Measurements from ENCODE around the gene ZNRF3. TPM values are rescaled to one million over a fixed set of nuclear protein-coding genes. Genes with fewer than 3 reads are reported as not detected.

ZNRF3 gene
- total RNA-seq, 1 experiment from 2014 or later = 8.1 TPM

DNA sequence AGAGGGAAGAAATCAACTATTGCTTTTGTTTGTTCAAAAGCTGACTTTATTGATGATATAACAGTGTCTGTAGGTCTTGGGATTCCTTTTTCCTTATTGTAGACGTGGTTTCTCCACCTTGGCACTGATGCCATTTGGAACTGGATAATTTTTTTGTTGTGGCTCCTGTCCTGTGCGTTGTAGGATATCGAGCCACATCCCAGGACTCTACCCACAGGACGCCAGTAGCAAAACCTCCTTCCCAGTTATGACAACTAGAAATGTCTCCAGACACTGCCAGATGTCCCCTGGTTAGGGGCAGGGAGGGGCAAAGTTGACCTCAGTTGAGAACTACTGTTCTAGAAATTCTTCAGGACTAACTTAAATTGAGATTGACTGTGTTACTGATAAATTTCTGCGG lies 45.8 kb downstream of the ZNRF3 start:
- Histone ChIP-seq H3K27me3 (ENCODE audit: low read length) (no peaks in the 10 kb centered on the region), H3K9ac (ENCODE audit: low read length) (no peak overlapping the region), H3K9me2 (replicated peaks; ENCODE audit: low read length) (no peaks in the 10 kb centered on the region), H3K4me2 (ENCODE audit: low read length) (no peak overlapping the region), H3K36me3 (ENCODE audit: low read depth, low read length) (no peaks in the 10 kb centered on the region), H3K9me3 (ENCODE audit: low read length) (no peaks in the 10 kb centered on the region), H3K27ac (ENCODE audit: low read length) (no peak overlapping the region), H3K4me1 (ENCODE audit: insufficient read depth, low read length) (no peaks in the 10 kb centered on the region), H3F3A (ENCODE audit: low read length, unreplicated experiment) (no peaks in the 10 kb centered on the region), H3K4me3 (ENCODE audit: low read length) (no peak overlapping the region), H2AFZ (ENCODE audit: low read length) (no peak overlapping the region), H4K20me1 (ENCODE audit: low read length) (no peaks in the 10 kb centered on the region), H3K79me2 (ENCODE audit: low read length) (peaks cover 4% of the 10 kb centered on the region; the same call in 1 of the 2 replicates)
- ChIA-PET POLR2A (ENCODE audit: unreplicated experiment) (no interaction called here), CTCF (no interaction called here)
- no TSS peak for BruUV-seq (replicated peaks)
- TF ChIP-seq, protein P1, sequence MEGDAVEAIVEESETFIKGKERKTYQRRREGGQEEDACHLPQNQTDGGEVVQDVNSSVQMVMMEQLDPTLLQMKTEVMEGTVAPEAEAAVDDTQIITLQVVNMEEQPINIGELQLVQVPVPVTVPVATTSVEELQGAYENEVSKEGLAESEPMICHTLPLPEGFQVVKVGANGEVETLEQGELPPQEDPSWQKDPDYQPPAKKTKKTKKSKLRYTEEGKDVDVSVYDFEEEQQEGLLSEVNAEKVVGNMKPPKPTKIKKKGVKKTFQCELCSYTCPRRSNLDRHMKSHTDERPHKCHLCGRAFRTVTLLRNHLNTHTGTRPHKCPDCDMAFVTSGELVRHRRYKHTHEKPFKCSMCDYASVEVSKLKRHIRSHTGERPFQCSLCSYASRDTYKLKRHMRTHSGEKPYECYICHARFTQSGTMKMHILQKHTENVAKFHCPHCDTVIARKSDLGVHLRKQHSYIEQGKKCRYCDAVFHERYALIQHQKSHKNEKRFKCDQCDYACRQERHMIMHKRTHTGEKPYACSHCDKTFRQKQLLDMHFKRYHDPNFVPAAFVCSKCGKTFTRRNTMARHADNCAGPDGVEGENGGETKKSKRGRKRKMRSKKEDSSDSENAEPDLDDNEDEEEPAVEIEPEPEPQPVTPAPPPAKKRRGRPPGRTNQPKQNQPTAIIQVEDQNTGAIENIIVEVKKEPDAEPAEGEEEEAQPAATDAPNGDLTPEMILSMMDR (conservative IDR thresholded peaks at IDR 0.05; ENCODE audit: low read depth, low read length) = no peak
- TF ChIP-seq EZH2phosphoT487 (IDR thresholded peaks at IDR 0.05; ENCODE audit: borderline replicate concordance, low read length) (no peak), EZH2 (IDR thresholded peaks at IDR 0.05; ENCODE audit: low read length, unreplicated experiment) (no peak)
- ATAC-seq (no peak), DNase-seq (no peak)
- intact Hi-C loops (cut with micrococcal nuclease) = no loop called here

DNA sequence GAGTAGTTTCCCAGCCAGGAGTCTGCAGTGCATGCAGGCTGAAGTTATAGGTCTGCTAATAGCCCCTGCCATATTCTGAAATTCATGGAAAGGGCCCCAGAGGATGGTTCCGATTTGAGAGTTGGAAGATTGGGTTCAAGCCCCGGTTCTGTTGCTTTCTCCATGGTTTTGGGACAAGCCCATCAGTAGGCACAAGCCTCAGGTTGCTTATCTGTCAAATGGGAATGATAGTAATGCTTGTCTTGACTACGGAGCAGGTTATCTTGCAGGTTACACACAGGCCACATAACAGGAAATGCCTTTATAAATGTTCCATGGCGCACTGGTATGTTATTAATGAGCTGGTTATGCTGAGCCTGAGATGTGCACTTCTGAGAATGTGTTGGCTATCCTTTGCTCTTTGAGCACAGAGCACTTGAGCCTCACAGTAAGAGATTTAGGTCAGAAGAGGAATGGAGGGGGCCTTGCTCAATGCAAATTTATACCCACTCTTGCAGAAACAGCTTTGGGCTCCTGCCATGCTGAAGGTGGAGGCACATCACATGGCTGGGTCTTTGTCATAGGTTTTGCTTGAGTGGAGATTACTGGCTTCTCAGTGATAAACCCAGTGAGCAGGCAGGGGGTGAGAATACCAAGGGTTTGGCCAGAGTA lies 47.1 kb downstream of the ZNRF3 start:
- POLR2A ChIA-PET (ENCODE audit: unreplicated experiment) = no interaction called here
- Histone ChIP-seq H4K20me1 (ENCODE audit: low read length) (no peaks in the 10 kb centered on the region), H3K36me3 (ENCODE audit: low read depth, low read length) (no peaks in the 10 kb centered on the region), H2AFZ (ENCODE audit: low read length) (no peak overlapping the region), H3K79me2 (ENCODE audit: low read length) (peaks cover 4% of the 10 kb centered on the region; the same call in 1 of the 2 replicates), H3K9me2 (replicated peaks; ENCODE audit: low read length) (no peaks in the 10 kb centered on the region), H3K9ac (ENCODE audit: low read length) (no peak overlapping the region), H3K4me2 (ENCODE audit: low read length) (no peak overlapping the region), H3K27me3 (ENCODE audit: low read length) (no peaks in the 10 kb centered on the region), H3F3A (ENCODE audit: low read length, unreplicated experiment) (no peaks in the 10 kb centered on the region), H3K27ac (ENCODE audit: low read length) (no peak overlapping the region), H3K4me3 (ENCODE audit: low read length) (no peak overlapping the region), H3K4me1 (ENCODE audit: insufficient read depth, low read length) (no peaks in the 10 kb centered on the region), H3K9me3 (ENCODE audit: low read length) (no peaks in the 10 kb centered on the region)
- BruUV-seq (replicated peaks) = no TSS peak
- DNase-seq (no peak), ATAC-seq (no peak)
- no peak for TF ChIP-seq EZH2 (IDR thresholded peaks at IDR 0.05; ENCODE audit: low read length, unreplicated experiment)
- TF ChIP-seq, protein P1 (conservative IDR thresholded peaks at IDR 0.05; ENCODE audit: low read depth, low read length) = no peak
- intact Hi-C loops (cut with micrococcal nuclease) = no loop called here
- CTCF ChIA-PET = no interaction called here

DNA sequence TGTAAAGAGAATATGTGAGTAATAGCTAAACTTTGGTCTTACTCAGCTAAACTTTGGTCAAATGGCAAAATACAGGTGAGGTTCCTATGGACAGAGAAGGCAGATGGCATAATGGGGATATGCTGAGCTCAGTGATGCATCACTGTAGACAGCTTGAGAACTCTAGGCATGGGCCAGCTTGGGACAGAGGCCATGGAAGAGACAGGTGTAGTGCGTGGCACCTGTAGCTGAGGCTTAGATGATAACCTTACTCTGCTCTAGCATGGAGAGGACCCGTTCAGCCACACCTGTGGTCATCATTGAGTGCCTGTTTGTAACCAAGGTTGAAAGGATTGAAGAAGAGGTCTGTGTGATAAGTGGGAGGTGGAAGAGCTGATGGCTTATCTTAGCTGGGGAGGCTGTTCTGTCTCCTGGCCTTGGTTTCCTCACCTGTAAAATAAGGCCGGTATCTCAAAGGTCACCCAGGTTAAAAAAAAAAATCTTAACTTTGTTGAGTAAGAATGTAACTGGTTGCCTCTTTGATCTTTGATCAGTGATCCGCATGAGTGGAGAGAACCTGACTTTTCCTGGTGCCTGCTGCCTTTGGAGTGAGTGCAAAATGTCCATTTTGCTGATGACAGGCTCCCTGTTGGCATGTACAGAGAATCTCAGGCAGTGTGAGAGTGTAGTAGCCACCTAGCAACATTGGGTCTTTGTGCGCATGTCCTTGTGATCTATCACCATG lies 48.6 kb downstream of the ZNRF3 start:
- Histone ChIP-seq H3K9ac (ENCODE audit: low read length) (no peak overlapping the region), H3K27ac (ENCODE audit: low read length) (no peak overlapping the region), H3K4me2 (ENCODE audit: low read length) (no peak overlapping the region), H3K9me3 (ENCODE audit: low read length) (no peaks in the 10 kb centered on the region), H3K4me1 (ENCODE audit: insufficient read depth, low read length) (no peaks in the 10 kb centered on the region), H3K27me3 (ENCODE audit: low read length) (no peaks in the 10 kb centered on the region), H3K79me2 (ENCODE audit: low read length) (no peaks in the 10 kb centered on the region), H3F3A (ENCODE audit: low read length, unreplicated experiment) (no peaks in the 10 kb centered on the region), H4K20me1 (ENCODE audit: low read length) (no peaks in the 10 kb centered on the region), H3K36me3 (ENCODE audit: low read depth, low read length) (no peaks in the 10 kb centered on the region), H2AFZ (ENCODE audit: low read length) (no peak overlapping the region), H3K4me3 (ENCODE audit: low read length) (no peak overlapping the region), H3K9me2 (replicated peaks; ENCODE audit: low read length) (no peaks in the 10 kb centered on the region)
- POLR2A ChIA-PET (ENCODE audit: unreplicated experiment) = no interaction called here
- BruUV-seq (replicated peaks) = no TSS peak
- no peak for ATAC-seq
- intact Hi-C loops (cut with micrococcal nuclease) = no loop called here
- TF ChIP-seq EZH2phosphoT487 (IDR thresholded peaks at IDR 0.05; ENCODE audit: borderline replicate concordance, low read length) (no peak), EZH2 (IDR thresholded peaks at IDR 0.05; ENCODE audit: low read length, unreplicated experiment) (no peak)
- TF ChIP-seq, protein P1 (conservative IDR thresholded peaks at IDR 0.05; ENCODE audit: low read depth, low read length) = no peak
- CTCF ChIA-PET = no interaction called here
- DNase-seq = no peak
